ENCODE measurements around the gene CEND1. TPM values are rescaled to one million over a fixed set of nuclear protein-coding genes. Genes with fewer than 3 reads are reported as not detected.

CEND1 gene
- polyA plus RNA-seq, 1 donor from 2014 or later = 11.8 TPM

- no peak overlapping the region for H2AFZ ChIP-seq (ENCODE audit: low read depth, low read length)
- TF ChIP-seq RAD21 (conservative IDR thresholded peaks at IDR 0.05) (no peak), SMC3 (conservative IDR thresholded peaks at IDR 0.05; ENCODE audit: poor library complexity) (no peak), TAF1 (IDR thresholded peaks at IDR 0.05; ENCODE audit: low read depth) (no peak), REST (IDR thresholded peaks at IDR 0.05; ENCODE audit: borderline replicate concordance) (no peak), CTCF (IDR thresholded peaks at IDR 0.05; ENCODE audit: poor library complexity, severe bottlenecking) (no peak)
- H3F3A ChIP-seq (ENCODE audit: insufficient read depth, low read length, poor library complexity, severe bottlenecking) = no peaks in the 10 kb centered on the region
- H3K9me3 ChIP-seq (ENCODE audit: low read length) = no peaks in the 10 kb centered on the region
- H3K4me2 ChIP-seq (ENCODE audit: low read length) = no peak overlapping the region
- H3K4me3 ChIP-seq (ENCODE audit: low read length) = no peak overlapping the region
- H3K79me2 ChIP-seq (replicated peaks; ENCODE audit: insufficient read depth, low read length) = peaks cover 9% of the 10 kb centered on the region
- H3K9me2 ChIP-seq (ENCODE audit: insufficient read depth, low read length) = no peaks in the 10 kb centered on the region
- H3K27me3 ChIP-seq (ENCODE audit: insufficient read depth, low read depth, low read length) = no peaks in the 10 kb centered on the region
- H3K9ac ChIP-seq (ENCODE audit: low read length) = no peak overlapping the region
- H4K20me1 ChIP-seq (ENCODE audit: insufficient read depth) = no peaks in the 10 kb centered on the region
- no peaks in the 10 kb centered on the region for H3K36me3 ChIP-seq (ENCODE audit: insufficient read depth, low read length)
- no peak overlapping the region for H3K27ac ChIP-seq (ENCODE audit: low read length)
Measured at GRCh38 chr11:790721-791564, 1.1 kb upstream of the CEND1 start.

DNA sequence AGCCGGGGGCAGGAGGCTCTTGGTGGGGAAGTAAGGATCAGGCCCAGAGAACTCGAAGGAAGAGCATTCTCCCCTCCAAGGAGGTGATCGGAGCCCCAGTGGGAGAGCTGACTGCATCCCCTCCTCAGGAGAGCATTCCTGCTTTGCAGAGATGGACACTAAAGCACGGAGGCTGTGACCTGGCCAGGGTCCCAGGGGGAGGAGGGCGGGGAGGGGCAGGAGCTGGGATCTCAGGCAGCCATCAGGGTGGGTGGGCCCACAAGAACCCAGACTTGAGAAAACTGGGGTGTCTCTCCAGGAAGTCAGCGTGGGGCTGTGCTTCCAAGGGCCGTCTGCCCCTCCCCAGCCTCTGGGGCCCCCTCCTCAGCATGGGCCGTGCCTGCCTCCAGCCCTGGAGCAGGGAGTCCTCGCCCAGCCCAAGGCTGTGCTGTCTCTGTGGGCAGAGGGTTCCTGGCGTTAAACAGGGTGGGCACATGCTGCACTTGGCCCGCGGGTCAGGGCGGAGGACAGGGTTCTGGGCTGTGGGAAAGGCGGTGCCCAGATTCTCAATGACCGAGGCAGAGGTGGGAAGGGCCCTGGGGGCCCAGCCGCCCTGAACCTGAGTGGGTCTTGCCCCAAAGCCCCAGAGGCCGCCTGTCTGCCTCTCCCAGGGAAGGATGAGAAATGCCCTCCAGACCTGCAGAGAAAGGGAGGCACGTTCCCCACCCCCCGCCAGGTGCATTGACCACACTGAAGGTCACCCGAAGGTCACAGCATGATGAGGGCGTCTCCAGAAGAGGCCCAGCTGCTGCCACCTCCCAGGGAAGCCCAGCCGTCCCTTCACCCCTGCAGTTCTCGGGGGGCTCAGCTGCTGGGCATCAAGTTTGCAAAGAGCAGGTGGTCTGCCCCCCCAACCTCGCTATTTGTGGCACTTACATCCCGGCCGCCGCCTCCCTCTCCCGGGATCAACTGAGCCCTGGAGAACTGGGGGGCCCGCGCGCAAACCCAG lies 643 bp downstream of the CEND1 start:
- Histone ChIP-seq H2AFZ (ENCODE audit: low read depth, low read length) (no peak overlapping the region), H4K20me1 (ENCODE audit: insufficient read depth) (no peaks in the 10 kb centered on the region), H3K9me3 (ENCODE audit: low read length) (no peaks in the 10 kb centered on the region), H3K36me3 (ENCODE audit: insufficient read depth, low read length) (no peaks in the 10 kb centered on the region), H3K4me2 (ENCODE audit: low read length) (peak overlapping the region; percentile 85), H3K79me2 (replicated peaks; ENCODE audit: insufficient read depth, low read length) (peaks cover 6% of the 10 kb centered on the region), H3K4me3 (ENCODE audit: low read length) (peak overlapping the region; percentile 83), H3K27ac (ENCODE audit: low read length) (peak overlapping the region; percentile 30), H3F3A (ENCODE audit: insufficient read depth, low read length, poor library complexity, severe bottlenecking) (no peaks in the 10 kb centered on the region), H3K9me2 (ENCODE audit: insufficient read depth, low read length) (no peaks in the 10 kb centered on the region), H3K9ac (ENCODE audit: low read length) (peak overlapping the region; percentile 79), H3K27me3 (ENCODE audit: insufficient read depth, low read depth, low read length) (no peaks in the 10 kb centered on the region)
- TF ChIP-seq TAF1 (IDR thresholded peaks at IDR 0.05; ENCODE audit: low read depth) (no peak), MXI1 (conservative IDR thresholded peaks at IDR 0.05; ENCODE audit: poor library complexity, severe bottlenecking) (peak; percentile 34)
